ENCODE data around the gene CRACDL.

GRCh38 chr2:98946855-98947254, 10.8 kb upstream of the CRACDL start:
- TF ChIP-seq CTCF (IDR thresholded peaks at IDR 0.05; ENCODE audit: low read depth, low read length, poor library complexity, severe bottlenecking) (no peak), EZH2phosphoT487 (IDR thresholded peaks at IDR 0.05; ENCODE audit: borderline replicate concordance, low read length) (no peak)

Data from DOHH2 (cell line).